Neural crest cell (in vitro differentiated cells): ENCODE data around the gene CSRP2. TPM values are rescaled to one million over a fixed set of nuclear protein-coding genes. Genes with fewer than 3 reads are reported as not detected.

Experiments used
- DNase-seq: peaks from one replicate; pipeline ENCODE4 v3.0.0; 2021; ENCODE audit warnings: low read depth, mixed read lengths, low spot score
- H3K27ac Mint-ChIP-seq: one replicate; pipeline ENCODE4 v1.8.0; 2021; ENCODE audit warnings: mild to moderate bottlenecking, mixed read lengths; ENCODE audit not compliant: unreplicated experiment
- H3K27me3 Mint-ChIP-seq: 2 replicates; pipeline ENCODE4 v1.8.0; 2021; ENCODE audit warnings: low read depth, mild to moderate bottlenecking, mixed read lengths
- H3K36me3 Mint-ChIP-seq: 2 replicates; pipeline ENCODE4 v1.8.0; 2021; ENCODE audit warnings: low read depth, mild to moderate bottlenecking, mixed read lengths
- H3K4me1 Mint-ChIP-seq: 2 replicates; pipeline ENCODE4 v1.8.0; 2021; ENCODE audit warnings: mixed read lengths
- H3K4me3 Mint-ChIP-seq: one replicate; pipeline ENCODE4 v1.8.0; 2021; ENCODE audit warnings: mild to moderate bottlenecking, mixed read lengths
- H3K9me3 Mint-ChIP-seq: 2 replicates; pipeline ENCODE4 v1.8.0; 2021; ENCODE audit warnings: mixed read lengths
- total RNA-seq: library from RNA; stranded (reverse); gene quantifications from 2 replicates; pipeline ENCODE4 v1.2.1, GENCODE V29; 2021
- TF ChIP-seq, protein P1 (sequence below): fragments of 200-600 bp; sonication (generic); conservative IDR thresholded peaks from 2 replicates; pipeline ENCODE4 v1.5.0; 2021; ENCODE audit warnings: antibody characterized with exemption, mild to moderate bottlenecking

Gene CSRP2
- total RNA-seq, 1 donor from 2014 or later = 80.8 TPM

DNA sequence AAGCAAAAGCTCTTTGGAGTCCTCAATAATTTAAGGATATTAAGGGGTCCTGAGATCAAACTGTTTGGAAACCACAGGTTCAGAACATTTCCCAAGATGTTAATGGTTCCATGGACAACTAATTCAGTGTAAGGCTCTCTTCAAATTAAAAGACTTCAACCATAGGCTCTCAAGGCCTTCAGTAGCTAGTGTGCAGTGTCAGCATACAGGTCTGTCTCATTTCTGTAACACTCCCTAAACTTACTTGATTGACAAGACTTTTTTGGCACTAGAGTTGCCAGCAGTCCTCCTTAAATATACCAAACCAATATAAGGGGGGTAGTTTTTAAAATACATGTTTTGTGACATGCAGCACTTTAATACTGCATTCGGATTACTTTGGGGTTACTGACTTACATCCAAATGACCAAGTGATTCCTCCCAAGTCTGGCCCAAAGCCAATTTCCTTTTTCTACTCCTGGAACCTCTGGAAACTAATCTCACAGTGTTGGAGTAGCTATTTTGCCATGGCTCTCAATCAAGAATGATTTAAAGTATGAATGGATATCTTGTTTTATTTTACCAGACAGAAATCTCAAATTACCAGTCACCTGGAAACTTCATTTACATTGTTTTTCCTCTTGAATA, 22.7 kb downstream of the CSRP2 start:
- TF ChIP-seq, protein P1, sequence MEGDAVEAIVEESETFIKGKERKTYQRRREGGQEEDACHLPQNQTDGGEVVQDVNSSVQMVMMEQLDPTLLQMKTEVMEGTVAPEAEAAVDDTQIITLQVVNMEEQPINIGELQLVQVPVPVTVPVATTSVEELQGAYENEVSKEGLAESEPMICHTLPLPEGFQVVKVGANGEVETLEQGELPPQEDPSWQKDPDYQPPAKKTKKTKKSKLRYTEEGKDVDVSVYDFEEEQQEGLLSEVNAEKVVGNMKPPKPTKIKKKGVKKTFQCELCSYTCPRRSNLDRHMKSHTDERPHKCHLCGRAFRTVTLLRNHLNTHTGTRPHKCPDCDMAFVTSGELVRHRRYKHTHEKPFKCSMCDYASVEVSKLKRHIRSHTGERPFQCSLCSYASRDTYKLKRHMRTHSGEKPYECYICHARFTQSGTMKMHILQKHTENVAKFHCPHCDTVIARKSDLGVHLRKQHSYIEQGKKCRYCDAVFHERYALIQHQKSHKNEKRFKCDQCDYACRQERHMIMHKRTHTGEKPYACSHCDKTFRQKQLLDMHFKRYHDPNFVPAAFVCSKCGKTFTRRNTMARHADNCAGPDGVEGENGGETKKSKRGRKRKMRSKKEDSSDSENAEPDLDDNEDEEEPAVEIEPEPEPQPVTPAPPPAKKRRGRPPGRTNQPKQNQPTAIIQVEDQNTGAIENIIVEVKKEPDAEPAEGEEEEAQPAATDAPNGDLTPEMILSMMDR = no peak
- H3K4me3 Mint-ChIP-seq = no peak overlapping the region
- H3K4me1 Mint-ChIP-seq = peaks cover 9% of the 10 kb centered on the region
- no peak for DNase-seq
- peaks cover 40% of the 10 kb centered on the region for H3K36me3 Mint-ChIP-seq
- H3K9me3 Mint-ChIP-seq = no peaks in the 10 kb centered on the region
- no peak overlapping the region for H3K27ac Mint-ChIP-seq
- H3K27me3 Mint-ChIP-seq = no peaks in the 10 kb centered on the region

DNA sequence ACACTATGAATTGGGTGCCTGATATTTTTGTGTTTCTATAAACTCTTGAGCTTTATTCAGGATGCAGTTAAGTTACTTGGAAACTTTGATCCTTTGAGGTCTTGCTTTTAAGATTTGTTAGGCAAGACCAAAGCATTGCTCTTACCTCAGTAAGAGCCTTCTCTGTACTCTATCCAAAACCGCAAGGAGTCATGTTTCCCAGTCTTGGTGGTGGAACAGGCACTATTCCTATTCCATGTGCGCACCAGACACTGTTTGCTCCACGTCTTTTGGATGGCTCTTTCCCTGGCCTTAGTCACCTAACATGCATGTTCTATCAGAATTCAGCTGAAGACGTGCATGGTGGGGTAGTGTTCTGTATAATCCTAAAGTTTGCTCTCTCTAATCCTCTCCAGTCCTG, 23.5 kb downstream of the CSRP2 start:
- no peak overlapping the region for H3K4me3 Mint-ChIP-seq
- H3K36me3 Mint-ChIP-seq = peaks cover 43% of the 10 kb centered on the region
- H3K27me3 Mint-ChIP-seq = no peaks in the 10 kb centered on the region
- peaks cover 6% of the 10 kb centered on the region for H3K4me1 Mint-ChIP-seq
- no peaks in the 10 kb centered on the region for H3K9me3 Mint-ChIP-seq
- no peak for DNase-seq
- H3K27ac Mint-ChIP-seq = no peak overlapping the region
- TF ChIP-seq, protein P1 = no peak

DNA sequence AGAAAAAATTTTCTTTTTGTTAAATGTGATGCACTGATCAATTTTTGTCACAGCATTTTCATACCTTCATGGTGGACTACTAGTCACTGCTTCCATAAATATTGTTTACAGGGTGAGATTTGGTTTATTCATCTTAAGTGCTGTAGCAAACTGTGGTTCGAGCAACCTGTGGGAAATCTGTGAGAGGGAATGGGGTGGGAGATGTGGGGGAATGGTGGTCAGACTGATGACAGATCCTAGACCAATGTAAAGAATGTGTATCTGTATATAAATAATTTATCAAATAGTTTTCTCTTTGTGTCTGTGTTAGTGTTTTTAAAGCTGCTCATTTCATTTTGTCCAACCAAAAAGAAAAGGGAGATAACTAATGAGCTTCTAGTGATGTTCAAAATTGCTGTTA, 26.7 kb downstream of the CSRP2 start:
- Mint-ChIP-seq H3K27me3 (no peaks in the 10 kb centered on the region), H3K36me3 (peaks cover 25% of the 10 kb centered on the region), H3K4me3 (no peak overlapping the region), H3K27ac (no peak overlapping the region), H3K9me3 (no peaks in the 10 kb centered on the region), H3K4me1 (no peaks in the 10 kb centered on the region)
- no peak for DNase-seq
- TF ChIP-seq, protein P1 = no peak

DNA sequence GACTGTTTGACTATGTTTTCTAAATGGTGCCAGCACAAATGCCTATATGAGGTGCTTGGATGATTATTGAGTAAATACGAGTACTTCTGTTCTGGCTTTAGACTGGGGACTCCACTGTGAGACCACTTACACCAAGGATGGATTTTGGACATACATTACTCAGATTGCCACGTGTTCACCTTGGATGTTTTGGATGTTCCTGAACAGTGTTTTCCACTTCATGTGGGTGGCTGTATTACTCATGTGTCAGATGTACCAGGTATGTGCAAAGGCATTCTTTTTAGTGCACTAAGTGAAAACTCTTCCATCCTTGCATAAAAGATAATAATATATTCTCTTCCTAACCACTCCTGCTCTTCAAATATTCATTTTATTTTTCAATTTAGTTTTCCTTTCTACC, 30.7 kb downstream of the CSRP2 start:
- Mint-ChIP-seq H3K27ac (no peak overlapping the region), H3K27me3 (no peaks in the 10 kb centered on the region), H3K4me1 (no peaks in the 10 kb centered on the region), H3K36me3 (peaks cover 2% of the 10 kb centered on the region), H3K9me3 (no peaks in the 10 kb centered on the region), H3K4me3 (no peak overlapping the region)
- TF ChIP-seq, protein P1 = no peak
- DNase-seq = no peak

DNA sequence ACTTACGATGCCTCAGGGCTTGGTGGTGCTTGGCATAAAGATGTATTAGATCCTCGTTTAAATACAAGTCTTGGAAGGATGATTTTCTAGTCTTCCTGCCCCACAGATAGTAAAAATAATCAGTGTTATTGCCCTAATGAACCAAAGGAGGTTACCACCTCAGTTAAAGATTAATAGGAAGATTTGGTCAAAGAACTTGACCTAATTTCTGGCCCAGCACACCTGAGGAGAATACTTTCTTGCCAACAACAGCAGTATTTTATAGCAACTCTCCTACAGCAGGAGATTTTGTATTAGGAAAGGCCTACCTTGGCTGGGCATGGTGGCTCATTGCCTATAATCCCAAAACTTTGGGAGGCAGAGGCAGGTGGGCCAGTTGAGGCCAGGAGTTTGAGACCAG, 31.6 kb downstream of the CSRP2 start:
- DNase-seq = no peak
- H3K4me1 Mint-ChIP-seq = no peaks in the 10 kb centered on the region
- TF ChIP-seq, protein P1 = no peak
- no peaks in the 10 kb centered on the region for H3K9me3 Mint-ChIP-seq
- H3K36me3 Mint-ChIP-seq = peaks cover 2% of the 10 kb centered on the region
- no peak overlapping the region for H3K4me3 Mint-ChIP-seq
- H3K27me3 Mint-ChIP-seq = no peaks in the 10 kb centered on the region
- no peak overlapping the region for H3K27ac Mint-ChIP-seq
